Stomach smooth muscle (tissue), 2 donors: ENCODE data around the gene NBAS.
"Not testable (repeated sequence)": the region's sequence is repeated elsewhere in the genome, so short reads cannot be mapped to it uniquely, and the experiment has no call there.

Experiments
- H3K27ac ChIP-seq: one replicate; pipeline ENCODE4 v1.7.0; 2013; ENCODE audit warnings: mild to moderate bottlenecking, low read length, inconsistent platforms
- H3K27me3 ChIP-seq, 2 donors: one replicate each; pipeline ENCODE4 v1.7.0; 2013; ENCODE audit warnings: low read length in 2 of 2; ENCODE audit not compliant: insufficient read depth in 2 of 2, control insufficient read depth in 1 of 2
- H3K36me3 ChIP-seq, 2 donors: one replicate each; pipeline ENCODE4 v1.7.0; 2013; ENCODE audit warnings: low read length in 2 of 2; ENCODE audit not compliant: control insufficient read depth in 2 of 2, insufficient read depth in 2 of 2
- H3K4me1 ChIP-seq: one replicate; pipeline ENCODE4 v1.7.0; 2013; ENCODE audit warnings: low read length; ENCODE audit not compliant: control insufficient read depth, insufficient read depth
- H3K4me3 ChIP-seq, 2 donors: one replicate each; pipeline ENCODE4 v1.7.0; 2013; ENCODE audit warnings: low read length in 2 of 2
- H3K9ac ChIP-seq, 2 donors: one replicate each; pipeline ENCODE4 v1.7.0; 2013; ENCODE audit warnings: low read length in 2 of 2, mild to moderate bottlenecking in 1 of 2
- H3K9me3 ChIP-seq, 2 donors: one replicate each; pipeline ENCODE4 v1.7.0; 2013; ENCODE audit warnings: low read length in 2 of 2; ENCODE audit not compliant: control insufficient read depth in 2 of 2
- donor health status: healthy.
- donor health status: Pancreatic carcinoma.

Gene NBAS

DNA sequence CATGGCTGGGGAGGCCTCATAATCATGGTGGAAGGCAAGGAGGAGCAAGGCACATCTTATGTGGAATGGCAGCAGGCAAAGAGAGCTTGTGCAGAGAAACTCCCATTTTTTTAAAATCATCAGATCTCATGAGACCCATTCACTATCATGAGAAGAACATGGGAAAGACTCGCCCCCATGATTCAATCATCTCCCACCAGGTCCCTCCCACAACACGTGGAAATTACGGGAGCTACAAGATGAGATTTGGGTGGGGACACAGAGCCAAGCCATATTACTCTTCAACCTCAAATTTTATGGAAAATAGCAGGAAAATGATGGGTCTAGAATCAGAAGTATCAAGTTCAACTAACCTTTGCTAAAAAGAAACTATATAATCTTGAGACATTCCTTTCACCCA, 42.4 kb downstream of the NBAS start:
- not testable (repeated sequence) for H3K36me3 ChIP-seq, H3K9me3 ChIP-seq, H3K27ac ChIP-seq, H3K4me3 ChIP-seq, H3K27me3 ChIP-seq, H3K9ac ChIP-seq, H3K4me1 ChIP-seq

- Histone ChIP-seq H3K27ac (no peak overlapping the region), H3K9me3 (no peaks in the 10 kb centered on the region), H3K4me1 (no peaks in the 10 kb centered on the region), H3K36me3 (peaks cover 4 to 8% of the 10 kb centered on the region in 2 donors), H3K27me3 (no peaks in the 10 kb centered on the region), H3K4me3 (no peak overlapping the region), H3K9ac (no peak overlapping the region)
Measured at GRCh38 chr2:15517793-15518192, 43.3 kb downstream of the NBAS start.

DNA sequence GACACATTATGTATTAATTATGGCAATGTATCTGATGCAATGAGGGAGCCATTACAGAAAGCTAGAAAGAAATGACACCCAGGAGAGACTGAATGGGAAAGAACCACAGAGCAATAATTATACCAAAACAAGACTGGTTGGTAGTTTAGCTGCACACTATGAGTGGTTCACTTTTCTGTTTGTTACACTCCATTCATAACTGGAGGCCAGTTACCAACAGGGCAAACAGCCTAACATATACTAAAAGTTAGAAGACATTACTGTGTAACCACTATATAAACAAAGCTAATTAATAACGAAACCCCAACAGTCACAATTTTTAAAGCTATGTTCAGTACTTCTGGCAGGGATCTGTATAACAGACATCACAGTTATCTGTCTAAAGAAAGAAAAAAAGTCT, 49.4 kb downstream of the NBAS start:
- Histone ChIP-seq H3K27me3 (no peaks in the 10 kb centered on the region), H3K9me3 (no peaks in the 10 kb centered on the region), H3K27ac (no peak overlapping the region), H3K4me1 (no peaks in the 10 kb centered on the region), H3K36me3 (peaks cover 18 to 25% of the 10 kb centered on the region in 2 donors), H3K9ac (no peak overlapping the region), H3K4me3 (no peak overlapping the region)

GRCh38 chr2:15510552-15510951, 50.6 kb downstream of the NBAS start:
- Histone ChIP-seq H3K36me3 (peaks cover 18 to 25% of the 10 kb centered on the region in 2 donors), H3K4me1 (no peaks in the 10 kb centered on the region), H3K4me3 (no peak overlapping the region), H3K27ac (no peak overlapping the region), H3K9ac (no peak overlapping the region), H3K9me3 (no peaks in the 10 kb centered on the region), H3K27me3 (no peaks in the 10 kb centered on the region)

DNA sequence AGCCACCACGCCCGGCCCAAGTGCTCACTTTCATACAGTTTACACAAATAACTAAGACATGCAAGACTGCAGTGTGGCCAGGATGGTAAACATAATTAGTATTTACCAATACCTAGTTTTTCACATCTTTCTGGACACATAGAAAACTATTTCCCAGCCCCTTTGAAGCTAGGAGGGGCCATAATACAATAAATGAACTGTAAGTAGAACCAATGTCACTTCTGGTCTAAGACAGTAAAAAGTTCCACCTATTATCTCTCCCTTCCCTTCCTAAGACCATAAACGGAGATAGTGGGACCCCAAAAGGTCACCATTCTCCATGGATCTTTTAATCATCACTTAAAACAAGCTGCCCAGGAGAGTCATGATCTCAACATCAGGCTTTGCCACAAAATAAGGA, 51.0 kb downstream of the NBAS start:
- Histone ChIP-seq H3K9ac (no peak overlapping the region), H3K4me3 (no peak overlapping the region), H3K9me3 (no peaks in the 10 kb centered on the region), H3K27ac (no peak overlapping the region), H3K27me3 (no peaks in the 10 kb centered on the region), H3K36me3 (peaks cover 18 to 28% of the 10 kb centered on the region in 2 donors), H3K4me1 (no peaks in the 10 kb centered on the region)

- Histone ChIP-seq H3K4me1 (no peaks in the 10 kb centered on the region), H3K9me3 (no peaks in the 10 kb centered on the region), H3K4me3 (no peak overlapping the region), H3K27me3 (no peaks in the 10 kb centered on the region), H3K36me3 (peaks cover 15 to 23% of the 10 kb centered on the region in 2 donors), H3K9ac (no peak overlapping the region), H3K27ac (no peak overlapping the region)
Measured at GRCh38 chr2:15507697-15508096, 53.4 kb downstream of the NBAS start.

GRCh38 chr2:15507061-15507460, 54.1 kb downstream of the NBAS start:
- Histone ChIP-seq H3K36me3 (peaks cover 14 to 28% of the 10 kb centered on the region in 2 donors), H3K9ac (no peak overlapping the region), H3K27me3 (no peaks in the 10 kb centered on the region), H3K4me3 (no peak overlapping the region), H3K27ac (no peak overlapping the region), H3K9me3 (no peaks in the 10 kb centered on the region), H3K4me1 (no peaks in the 10 kb centered on the region)

- no peaks in the 10 kb centered on the region for H3K27me3 ChIP-seq
- no peak overlapping the region for H3K9ac ChIP-seq
- H3K36me3 ChIP-seq: peaks cover 15 to 30% of the 10 kb centered on the region in 2 donors
- no peak overlapping the region for H3K4me3 ChIP-seq
- H3K4me1 ChIP-seq: no peaks in the 10 kb centered on the region
- H3K9me3 ChIP-seq: no peaks in the 10 kb centered on the region
- H3K27ac ChIP-seq: no peak overlapping the region
Measured at GRCh38 chr2:15506229-15506819, 54.8 kb downstream of the NBAS start.

DNA sequence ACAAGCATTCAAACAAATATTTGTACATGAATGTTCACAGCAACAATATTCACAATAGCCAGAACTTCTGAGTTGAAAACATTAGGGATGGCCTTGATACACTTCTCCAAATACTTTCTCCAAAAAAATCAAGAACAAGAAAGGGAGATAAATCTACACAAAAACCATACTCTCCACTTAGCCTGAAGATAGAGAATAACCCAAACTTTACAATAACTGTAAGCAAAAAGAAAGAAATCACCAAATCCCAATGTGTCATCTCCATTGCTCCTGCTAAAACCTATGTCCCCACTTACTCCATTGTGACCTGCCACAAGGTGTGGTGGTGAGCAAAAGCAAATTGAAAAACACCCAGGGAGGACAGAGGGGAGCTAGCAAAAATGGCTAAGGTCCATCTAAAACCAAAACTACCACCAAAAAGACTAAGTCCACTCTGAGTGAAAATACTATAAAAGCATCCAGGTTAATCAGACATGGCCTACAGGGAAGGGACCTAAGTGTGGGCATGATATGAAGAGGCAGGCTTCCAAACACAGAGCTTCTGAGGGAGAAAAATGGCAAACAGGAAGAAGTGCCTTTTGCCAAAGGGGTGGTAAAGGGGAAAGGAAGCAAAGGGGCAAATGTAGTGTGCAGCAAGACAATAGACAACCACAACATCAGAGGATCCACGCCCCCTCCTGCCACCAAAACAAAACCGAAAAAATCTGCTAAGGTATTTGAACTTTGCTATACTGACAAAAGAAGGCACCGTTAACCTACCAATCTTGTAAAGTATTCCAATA, 56.1 kb downstream of the NBAS start:
- Histone ChIP-seq H3K36me3 (peaks cover 9 to 19% of the 10 kb centered on the region in 2 donors), H3K4me1 (no peaks in the 10 kb centered on the region), H3K4me3 (no peak overlapping the region), H3K9me3 (no peaks in the 10 kb centered on the region), H3K27ac (no peak overlapping the region), H3K9ac (no peak overlapping the region), H3K27me3 (no peaks in the 10 kb centered on the region)

- not testable (repeated sequence) for H3K9ac ChIP-seq, H3K4me3 ChIP-seq, H3K4me1 ChIP-seq, H3K27me3 ChIP-seq, H3K9me3 ChIP-seq, H3K27ac ChIP-seq
- H3K36me3 ChIP-seq: peaks cover 10 to 14% of the 10 kb centered on the region in 2 donors
Measured at GRCh38 chr2:15499251-15499650, 61.9 kb downstream of the NBAS start.

DNA sequence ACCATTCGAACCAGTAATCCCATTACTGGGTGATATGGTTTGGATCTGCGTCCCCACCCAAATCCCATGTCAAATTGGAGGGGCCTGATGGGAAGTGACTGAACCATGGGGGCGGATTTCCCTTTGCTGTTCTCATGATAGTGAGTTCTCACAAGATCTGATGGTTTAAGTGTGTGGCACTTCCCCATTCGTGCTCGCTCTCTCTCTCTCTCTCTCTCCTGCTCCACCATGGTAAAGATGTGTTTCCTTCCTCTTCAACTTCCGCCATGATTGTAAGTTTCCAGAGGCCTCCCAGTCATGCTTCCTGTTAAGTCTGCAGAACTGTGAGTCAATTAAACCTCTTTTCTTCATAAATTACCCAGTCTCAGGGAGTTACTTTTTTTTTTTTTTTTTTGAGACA, 62.6 kb downstream of the NBAS start:
- no peaks in the 10 kb centered on the region for H3K4me1 ChIP-seq
- H3K9ac ChIP-seq: no peak overlapping the region
- H3K27ac ChIP-seq: no peak overlapping the region
- H3K27me3 ChIP-seq: no peaks in the 10 kb centered on the region
- no peak overlapping the region for H3K4me3 ChIP-seq
- peaks cover 10 to 14% of the 10 kb centered on the region in 2 donors for H3K36me3 ChIP-seq
- no peaks in the 10 kb centered on the region for H3K9me3 ChIP-seq
